Peyer's patch (tissue), 4 donors: ENCODE measurements around the gene LRTM2. TPM values are rescaled to one million over a fixed set of nuclear protein-coding genes. Genes with fewer than 3 reads are reported as not detected.

ENCODE experiments used
- DNase-seq, 3 donors: peaks; one replicate each; pipeline ENCODE4 v3.0.0-alpha.2; 2017 to 2019
- H3K27ac ChIP-seq, 4 donors: fragments of 200-600 bp; sonication (generic); one replicate each; pipeline ENCODE4 v1.5.1; 2016 to 2019
- H3K27me3 ChIP-seq, 2 donors: fragments of 200-600 bp; sonication (generic); one replicate each; pipeline ENCODE4 v1.5.1; 2019
- H3K36me3 ChIP-seq, 3 donors: fragments of 200-600 bp; sonication (generic); one replicate each; pipeline ENCODE4 v1.5.1; 2016 to 2019
- H3K4me1 ChIP-seq, 4 donors: fragments of 200-600 bp; sonication (generic); one replicate each; pipeline ENCODE4 v1.5.1; 2016 to 2019
- H3K4me3 ChIP-seq, 4 donors: fragments of 200-600 bp; sonication (generic); 1 replicate in 3 of 4; 2 replicates in 1 of 4; pipeline ENCODE4 v1.5.1; 2016 to 2019; ENCODE audit warnings: mild to moderate bottlenecking in 1 of 4
- H3K9me3 ChIP-seq, 4 donors: fragments of 200-600 bp; sonication (generic); one replicate each; pipeline ENCODE4 v1.5.1; 2016 to 2019; ENCODE audit warnings: mild to moderate bottlenecking in 1 of 4
- POLR2A ChIP-seq, 2 donors: fragments of 450-650 bp; IDR thresholded peaks; one replicate each; pipeline ENCODE4 v1.5.1; 2017; ENCODE audit warnings: antibody characterized with exemption in 2 of 2, mild to moderate bottlenecking in 2 of 2, moderate library complexity in 2 of 2
- total RNA-seq, 4 donors: library from RNA; depleted of rRNA; stranded (reverse); fragments of >200 nt; gene quantifications; one replicate each; pipeline ENCODE4 v1.1.0, GENCODE V29; 2016
- TF ChIP-seq, protein P1 (sequence below), 6 experiments: fragments of 450-650 bp in 4 of 6; fragments of 200-600 bp in 2 of 6; sonication (generic) in 1 of 6; IDR thresholded peaks; one replicate each; pipeline ENCODE4 v1.5.1; 2017 to 2019; ENCODE audit warnings: antibody characterized with exemption in 6 of 6, mild to moderate bottlenecking in 3 of 6, moderate library complexity in 1 of 6

The LRTM2 gene
- total RNA-seq, 4 donors from 2014 or later = not detected

- no peaks in the 10 kb centered on the region for H3K27me3 ChIP-seq
- no peak overlapping the region for H3K4me3 ChIP-seq
- no peak for DNase-seq
- TF ChIP-seq, protein P1, sequence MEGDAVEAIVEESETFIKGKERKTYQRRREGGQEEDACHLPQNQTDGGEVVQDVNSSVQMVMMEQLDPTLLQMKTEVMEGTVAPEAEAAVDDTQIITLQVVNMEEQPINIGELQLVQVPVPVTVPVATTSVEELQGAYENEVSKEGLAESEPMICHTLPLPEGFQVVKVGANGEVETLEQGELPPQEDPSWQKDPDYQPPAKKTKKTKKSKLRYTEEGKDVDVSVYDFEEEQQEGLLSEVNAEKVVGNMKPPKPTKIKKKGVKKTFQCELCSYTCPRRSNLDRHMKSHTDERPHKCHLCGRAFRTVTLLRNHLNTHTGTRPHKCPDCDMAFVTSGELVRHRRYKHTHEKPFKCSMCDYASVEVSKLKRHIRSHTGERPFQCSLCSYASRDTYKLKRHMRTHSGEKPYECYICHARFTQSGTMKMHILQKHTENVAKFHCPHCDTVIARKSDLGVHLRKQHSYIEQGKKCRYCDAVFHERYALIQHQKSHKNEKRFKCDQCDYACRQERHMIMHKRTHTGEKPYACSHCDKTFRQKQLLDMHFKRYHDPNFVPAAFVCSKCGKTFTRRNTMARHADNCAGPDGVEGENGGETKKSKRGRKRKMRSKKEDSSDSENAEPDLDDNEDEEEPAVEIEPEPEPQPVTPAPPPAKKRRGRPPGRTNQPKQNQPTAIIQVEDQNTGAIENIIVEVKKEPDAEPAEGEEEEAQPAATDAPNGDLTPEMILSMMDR (IDR thresholded peaks at IDR 0.05) = no peak
- no peak for TF ChIP-seq POLR2A (IDR thresholded peaks at IDR 0.05)
- no peaks in the 10 kb centered on the region for H3K36me3 ChIP-seq
- no peaks in the 10 kb centered on the region for H3K9me3 ChIP-seq
- H3K27ac ChIP-seq = no peak overlapping the region
- no peaks in the 10 kb centered on the region for H3K4me1 ChIP-seq
These were observed 55.2 kb downstream of the LRTM2 start for GRCh38 chr12:1875608-1876007.

- Histone ChIP-seq H3K36me3 (no peaks in the 10 kb centered on the region), H3K9me3 (no peaks in the 10 kb centered on the region), H3K4me1 (no peaks in the 10 kb centered on the region), H3K27ac (no peak overlapping the region), H3K27me3 (no peaks in the 10 kb centered on the region), H3K4me3 (no peak overlapping the region)
- no peak for DNase-seq
- TF ChIP-seq, protein P1 (IDR thresholded peaks at IDR 0.05) = no peak
- no peak for TF ChIP-seq POLR2A (IDR thresholded peaks at IDR 0.05)
These were observed 55.7 kb downstream of the LRTM2 start for GRCh38 chr12:1876086-1876485.

DNA sequence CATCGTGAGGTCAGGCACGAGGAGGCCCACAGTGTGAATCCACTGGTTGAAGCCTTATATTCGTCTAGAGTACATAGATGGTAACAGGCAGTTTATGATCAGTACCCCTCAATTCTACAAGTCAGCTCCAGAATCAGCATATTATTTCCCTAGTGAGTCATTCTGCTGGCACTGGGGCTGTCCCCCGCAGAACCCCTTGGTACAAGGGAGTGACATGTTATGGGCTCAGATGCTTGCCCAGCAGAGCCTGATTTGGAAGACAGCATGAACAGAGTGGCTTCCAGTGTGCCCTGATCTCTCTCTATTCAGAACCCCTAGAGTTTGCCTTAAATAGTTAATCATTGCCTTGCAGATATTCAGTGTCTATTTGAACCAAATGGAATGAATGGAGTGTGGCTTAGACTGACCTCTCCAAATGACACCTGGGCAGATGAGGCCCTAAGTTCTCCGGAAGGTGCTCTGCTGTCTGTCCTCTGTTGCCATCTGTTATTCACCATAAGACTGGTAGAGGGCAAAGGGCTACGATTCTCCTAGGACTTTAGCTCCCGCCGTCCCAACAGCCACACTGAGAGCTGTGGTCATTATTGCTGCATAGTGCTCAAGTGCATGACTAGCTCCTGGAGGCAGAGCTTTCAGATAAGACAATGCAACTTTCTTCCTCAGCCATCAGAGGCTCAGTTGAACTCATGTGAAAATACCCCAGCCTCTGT lies 57.0 kb downstream of the LRTM2 start:
- no peak for DNase-seq
- no peaks in the 10 kb centered on the region for H3K36me3 ChIP-seq
- H3K9me3 ChIP-seq = no peaks in the 10 kb centered on the region
- H3K4me3 ChIP-seq = no peak overlapping the region
- no peaks in the 10 kb centered on the region for H3K4me1 ChIP-seq
- H3K27me3 ChIP-seq = no peaks in the 10 kb centered on the region
- H3K27ac ChIP-seq = no peak overlapping the region
- TF ChIP-seq, protein P1 (IDR thresholded peaks at IDR 0.05) = no peak
- TF ChIP-seq POLR2A (IDR thresholded peaks at IDR 0.05) = no peak

DNA sequence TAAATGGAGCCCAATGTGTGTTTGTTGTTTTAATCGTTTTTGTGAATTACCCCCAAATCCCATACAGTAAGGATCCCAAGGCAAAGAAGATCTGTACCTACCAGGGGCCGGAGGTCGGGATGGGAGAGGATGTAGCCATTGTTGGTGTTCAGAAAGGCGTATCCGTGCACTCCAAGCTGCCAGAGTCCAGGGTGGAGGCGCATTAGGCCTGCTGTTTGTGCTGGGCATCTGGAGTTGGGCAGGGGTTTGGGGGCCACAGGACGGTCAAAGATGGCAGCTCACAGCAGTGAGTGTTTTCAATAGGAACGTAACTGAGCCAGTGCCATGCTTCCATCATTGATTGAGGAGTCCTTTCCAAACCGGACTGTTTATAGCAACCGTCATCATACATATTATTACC lies 57.8 kb downstream of the LRTM2 start:
- no peak for DNase-seq
- Histone ChIP-seq H3K27me3 (no peaks in the 10 kb centered on the region), H3K4me3 (no peak overlapping the region), H3K9me3 (no peaks in the 10 kb centered on the region), H3K4me1 (no peaks in the 10 kb centered on the region), H3K36me3 (no peaks in the 10 kb centered on the region), H3K27ac (no peak overlapping the region)
- TF ChIP-seq, protein P1 (IDR thresholded peaks at IDR 0.05) = no peak
- TF ChIP-seq POLR2A (IDR thresholded peaks at IDR 0.05) = no peak

GRCh38 chr12:1878695-1879094 lies 58.3 kb downstream of the LRTM2 start:
- Histone ChIP-seq H3K4me1 (no peaks in the 10 kb centered on the region), H3K9me3 (no peaks in the 10 kb centered on the region), H3K27ac (no peak overlapping the region), H3K4me3 (no peak overlapping the region), H3K27me3 (no peaks in the 10 kb centered on the region), H3K36me3 (no peaks in the 10 kb centered on the region)
- no peak for TF ChIP-seq POLR2A (IDR thresholded peaks at IDR 0.05)
- TF ChIP-seq, protein P1 (IDR thresholded peaks at IDR 0.05) = no peak
- DNase-seq = no peak
